H1 (cell line): ENCODE results near the gene AOPEP. TPM values are rescaled to one million over a fixed set of nuclear protein-coding genes. Genes with fewer than 3 reads are reported as not detected.

Source experiments
- CTCF ChIA-PET: fragments of 300-600 bp; sonication (Branson Sonifier 250); formaldehyde crosslinking; loops from one replicate; lab custom pipeline; 2021; ENCODE audit not compliant: partially characterized antibody; lab: Charles Lee
- POLR2A ChIA-PET: fragments of 300-600 bp; sonication (Branson Sonifier 250); formaldehyde crosslinking; loops from one replicate; lab custom pipeline; 2021; ENCODE audit warnings: inconsistent platforms; ENCODE audit not compliant: partially characterized antibody; lab: Charles Lee
- DNase-seq, 2 experiments: peaks; one replicate each; pipeline versions ENCODE4 v3.0.0 to v3.0.0-alpha.2; 2010 to 2022; ENCODE audit warnings: low spot score in 2 of 2, low read depth in 1 of 2, mixed read lengths in 1 of 2
- FAIRE-seq: peaks from 2 replicates; lab custom pipeline; 2011; peaks lifted over from hg19 to GRCh38; lab: Jason Lieb, UNC
- H2AFZ ChIP-seq: 2 replicates; pipeline ENCODE4 v1.8.1; 2012; ENCODE audit warnings: low read length, inconsistent platforms
- H2AK5ac ChIP-seq: 2 replicates; pipeline ENCODE4 v1.6.1; 2013; ENCODE audit warnings: low read depth, low read length
- H2BK120ac ChIP-seq: replicated peaks from 2 replicates; pipeline ENCODE3; 2013; ENCODE audit warnings: low read depth, low read length, inconsistent platforms
- H2BK12ac ChIP-seq: 2 replicates; pipeline ENCODE4 v1.6.1; 2013; ENCODE audit warnings: low read depth, low read length
- H2BK15ac ChIP-seq: 2 replicates; pipeline ENCODE4 v1.6.1; 2013; ENCODE audit warnings: low read length
- H2BK20ac ChIP-seq: 2 replicates; pipeline ENCODE4 v1.6.1; 2013; ENCODE audit warnings: low read length
- H2BK5ac ChIP-seq: 2 replicates; pipeline ENCODE4 v1.6.1; 2013; ENCODE audit warnings: low read depth, low read length
- H3K14ac ChIP-seq: 2 replicates; pipeline ENCODE4 v1.6.1; 2013; ENCODE audit warnings: inconsistent platforms; ENCODE audit not compliant: insufficient read length
- H3K18ac ChIP-seq: 2 replicates; pipeline ENCODE4 v1.6.1; 2013; ENCODE audit warnings: low read length; ENCODE audit errors: extremely low read depth
- H3K23ac ChIP-seq: 2 replicates; pipeline ENCODE4 v1.6.1; 2013; ENCODE audit warnings: inconsistent platforms; ENCODE audit not compliant: insufficient read length
- H3K23me2 ChIP-seq: 2 replicates; pipeline ENCODE4 v1.6.1; 2013; ENCODE audit warnings: low read depth, low read length
- H3K27ac ChIP-seq: 2 replicates; pipeline ENCODE4 v1.6.1; 2011; ENCODE audit warnings: low read depth, low read length, inconsistent platforms
- H3K27me3 ChIP-seq, 4 experiments: replicated peaks in 1 of 4; 1 replicate in 1 of 4; 2 replicates in 3 of 4; pipeline versions ENCODE4 v1.6.1 to v1.8.1; 2011 to 2013; ENCODE audit warnings: low read length in 3 of 4, mild to moderate bottlenecking in 3 of 4, inconsistent platforms in 2 of 4, mixed read lengths in 2 of 4, moderate library complexity in 1 of 4; ENCODE audit not compliant: control insufficient read depth in 3 of 4, insufficient read depth in 3 of 4; ENCODE audit errors: extremely low read depth in 1 of 4
- H3K36me3 ChIP-seq, 4 experiments: 2 replicates each; pipeline versions ENCODE4 v1.6.1 to v1.8.1; 2011 to 2013; ENCODE audit warnings: mild to moderate bottlenecking in 4 of 4, low read length in 3 of 4, moderate library complexity in 2 of 4, control low read depth in 1 of 4, inconsistent platforms in 1 of 4; ENCODE audit not compliant: insufficient read depth in 4 of 4, control insufficient read depth in 2 of 4
- H3K4ac ChIP-seq: replicated peaks from 2 replicates; pipeline ENCODE3; 2013; ENCODE audit warnings: low read length, low read depth, mixed read lengths, inconsistent platforms; ENCODE audit not compliant: insufficient read length
- H3K4me1 ChIP-seq, 4 experiments: replicated peaks in 1 of 4; 1 replicate in 1 of 4; 2 replicates in 3 of 4; pipeline versions ENCODE4 v1.6.1 to v1.8.1; 2011 to 2013; ENCODE audit warnings: low read length in 3 of 4, inconsistent platforms in 2 of 4, mixed read lengths in 1 of 4; ENCODE audit not compliant: insufficient read depth in 4 of 4, control insufficient read depth in 3 of 4
- H3K4me2 ChIP-seq, 2 experiments: 2 replicates each; pipeline versions ENCODE4 v1.6.1 to v1.8.1; 2011 to 2013; ENCODE audit warnings: low read depth in 2 of 2, low read length in 2 of 2, control low read depth in 1 of 2, inconsistent platforms in 1 of 2, mild to moderate bottlenecking in 1 of 2; ENCODE audit not compliant: insufficient read depth in 1 of 2
- H3K4me3 ChIP-seq, 4 experiments: fragments of 200-600, 300-600 bp in 1 of 4; sonication (generic), shearing (Covaris generic), sonication (Bioruptor Twin) in 1 of 4; 2 replicates each; pipeline versions ENCODE4 v1.5.1 to v1.8.1; 2011 to 2016; ENCODE audit warnings: low read length in 4 of 4, low read depth in 3 of 4, control low read depth in 2 of 4, inconsistent platforms in 2 of 4, mild to moderate bottlenecking in 2 of 4, mixed read lengths in 1 of 4, moderate library complexity in 1 of 4; ENCODE audit not compliant: insufficient read depth in 2 of 4; ENCODE audit errors: extremely low read depth in 1 of 4
- H3K56ac ChIP-seq: replicated peaks from 2 replicates; pipeline ENCODE3; 2013; ENCODE audit warnings: low read depth, mild to moderate bottlenecking, mixed read lengths, low read length, inconsistent platforms; ENCODE audit not compliant: insufficient read length
- H3K79me1 ChIP-seq: 2 replicates; pipeline ENCODE4 v1.6.1; 2013; ENCODE audit warnings: low read depth, low read length, control low read depth
- H3K79me2 ChIP-seq, 2 experiments: 2 replicates each; pipeline versions ENCODE4 v1.6.1 to v1.8.1; 2012 to 2013; ENCODE audit warnings: low read length in 2 of 2, mild to moderate bottlenecking in 2 of 2, inconsistent platforms in 1 of 2; ENCODE audit not compliant: insufficient read depth in 2 of 2, control insufficient read depth in 1 of 2
- H3K9ac ChIP-seq, 4 experiments: replicated peaks in 1 of 4; 1 replicate in 1 of 4; 2 replicates in 3 of 4; pipeline versions ENCODE4 v1.6.1 to v1.8.1; 2011 to 2013; ENCODE audit warnings: low read depth in 3 of 4, low read length in 3 of 4, control low read depth in 2 of 4, mild to moderate bottlenecking in 2 of 4, moderate library complexity in 2 of 4, inconsistent platforms in 1 of 4; ENCODE audit errors: extremely low read depth in 1 of 4
- H3K9me3 ChIP-seq, 2 experiments: 2 replicates each; pipeline versions ENCODE4 v1.6.1 to v1.8.1; 2012 to 2013; ENCODE audit warnings: mild to moderate bottlenecking in 2 of 2, moderate library complexity in 2 of 2, control low read depth in 1 of 2, inconsistent platforms in 1 of 2, low read depth in 1 of 2, low read length in 1 of 2, mixed read lengths in 1 of 2; ENCODE audit not compliant: insufficient read depth in 2 of 2
- H4K20me1 ChIP-seq, 2 experiments: replicated peaks in 1 of 2; 2 replicates each; pipeline versions ENCODE3 to v1.8.1; 2011 to 2013; ENCODE audit warnings: inconsistent platforms in 2 of 2, low read length in 2 of 2, mild to moderate bottlenecking in 1 of 2; ENCODE audit not compliant: insufficient read depth in 2 of 2, control insufficient read depth in 1 of 2
- H4K5ac ChIP-seq: 2 replicates; pipeline ENCODE4 v1.6.1; 2013; ENCODE audit warnings: low read length, low read depth, mixed read lengths, inconsistent platforms; ENCODE audit not compliant: insufficient read length
- H4K8ac ChIP-seq: 2 replicates; pipeline ENCODE4 v1.8.0; 2013; ENCODE audit warnings: mild to moderate bottlenecking, moderate library complexity, low read length, inconsistent platforms; ENCODE audit not compliant: insufficient read depth; ENCODE audit errors: extremely low read depth
- H4K91ac ChIP-seq: replicated peaks from 2 replicates; pipeline ENCODE3; 2013; ENCODE audit warnings: low read length, mixed read lengths, inconsistent platforms; ENCODE audit not compliant: insufficient read length
- CHD1 ChIP-seq: IDR thresholded peaks from 2 replicates; pipeline ENCODE4 v1.6.1; 2012; ENCODE audit warnings: low read depth, low read length, improper control_type of control experiment
- GABPA ChIP-seq: IDR thresholded peaks from 2 replicates; pipeline ENCODE4 v1.6.1; 2011; ENCODE audit warnings: mild to moderate bottlenecking, low read length, moderate library complexity, borderline replicate concordance; ENCODE audit not compliant: insufficient read depth
- KDM4A ChIP-seq: IDR thresholded peaks from one replicate; pipeline ENCODE4 v1.7.1; 2012; ENCODE audit warnings: low read depth, mild to moderate bottlenecking, moderate library complexity, low read length, inconsistent platforms; ENCODE audit not compliant: severe bottlenecking
- MAFK ChIP-seq: IDR thresholded peaks from 2 replicates; pipeline ENCODE4 v1.6.1; 2012; ENCODE audit warnings: low read depth, mild to moderate bottlenecking, improper control_type of control experiment, low read length
- PHF8 ChIP-seq: fragments of 200-600 bp; sonication (generic); conservative IDR thresholded peaks from 2 replicates; pipeline ENCODE4 v1.7.1; 2012; ENCODE audit warnings: low read depth, mild to moderate bottlenecking, inconsistent platforms, low read length, moderate library complexity
- RXRA ChIP-seq: IDR thresholded peaks from 2 replicates; pipeline ENCODE4 v1.6.1; 2011; ENCODE audit warnings: low read depth, mild to moderate bottlenecking, low read length, moderate library complexity; ENCODE audit not compliant: insufficient read depth
- SP4 ChIP-seq: IDR thresholded peaks from 2 replicates; pipeline ENCODE4 v1.6.1; 2012; ENCODE audit warnings: low read length, inconsistent platforms
- ZNF274 ChIP-seq: IDR thresholded peaks from 2 replicates; pipeline ENCODE4 v1.7.0; 2012; ENCODE audit warnings: low read length, borderline replicate concordance; ENCODE audit errors: extremely low read depth
- WGBS, 2 experiments: shearing (Covaris generic) in 1 of 2; methylation state at CpG; one replicate each; pipeline versions ENCODE4 v1.1.6 to v1.1.7; 2013 to 2015; ENCODE audit warnings: low lambda C conversion rate in 2 of 2, mixed read lengths in 2 of 2, inconsistent platforms in 1 of 2, low coverage in 1 of 2, missing lambda C conversion rate in 1 of 2; ENCODE audit not compliant: insufficient replicate concordance in 2 of 2, insufficient coverage in 1 of 2, insufficient read length in 1 of 2; ENCODE audit errors: extremely low coverage in 1 of 2, missing lambda C conversion rate in 1 of 2; 5-methylcytosine and 5-hydroxymethylcytosine counted together
- polyA plus RNA-seq, 7 experiments: library from polyadenylated mRNA; depleted of rRNA in 3 of 7; stranded (reverse) in 5 of 7; unstranded in 2 of 7; fragments of >200 nt in 5 of 7; fragments of 200-250 nt in 2 of 7; gene quantifications; 1 replicate in 5 of 7; 2 replicates in 1 of 7; 4 replicates in 1 of 7; pipeline versions ENCODE4 v1.2.1 to v1.2.3, GENCODE V29; 2011 to 2013; ENCODE audit warnings: missing spikeins in 2 of 7, mixed read lengths in 2 of 7
- total RNA-seq: library from RNA; stranded (reverse); fragmentation: NEBNext Ultra II Directional; extraction: Animal tissue kit (Norgen Biotek cat#: 25700); gene quantifications from 2 replicates; pipeline ENCODE4 v1.2.1, GENCODE V29; 2021

The AOPEP gene
- total and polyA plus RNA-seq, 2 of the 8 experiments (the other 6 are each of a cell fraction or from before 2014, with no cell fraction given), result 6.1 to 14.3 TPM

DNA sequence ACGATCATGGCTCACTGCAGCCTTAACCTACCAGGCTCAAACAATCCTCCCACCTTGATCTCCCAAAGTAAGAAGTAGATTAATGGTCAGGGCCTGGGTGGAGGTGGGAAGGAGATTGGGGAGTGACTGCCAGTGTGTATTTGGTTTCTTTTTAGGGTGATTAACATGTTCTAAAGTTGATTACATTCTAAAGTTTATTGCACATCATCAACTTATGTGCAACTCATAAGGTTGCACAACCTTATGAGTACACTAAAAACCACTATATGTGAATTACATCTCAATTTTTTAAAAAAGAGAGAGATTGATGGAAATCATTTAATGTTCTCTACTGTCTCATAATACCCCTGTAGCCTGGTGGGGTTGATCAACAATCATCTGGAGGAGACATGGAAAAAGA, 218.1 kb downstream of the AOPEP start:
- H4K8ac ChIP-seq, result no peak overlapping the region; the same call in 1 of the 2 replicates
- H3K23ac ChIP-seq, result no peak overlapping the region
- no peak overlapping the region for H2AK5ac ChIP-seq
- H3K4me1 ChIP-seq, result peaks cover 3 to 17% (median 9%) of the 10 kb centered on the region in 4 experiments; a peak in 5 of 7 replicates
- H2BK120ac ChIP-seq, result no peak overlapping the region
- POLR2A ChIA-PET, result no interaction called here
- H3K36me3 ChIP-seq, result no peaks in the 10 kb centered on the region
- no peaks in the 10 kb centered on the region for H3K9me3 ChIP-seq
- H3K9ac ChIP-seq, result no peak overlapping the region
- no peak overlapping the region for H3K14ac ChIP-seq
- no peak overlapping the region for H3K56ac ChIP-seq
- no peak for FAIRE-seq
- H4K20me1 ChIP-seq, result no peaks in the 10 kb centered on the region
- no peaks in the 10 kb centered on the region; the same call in 1 of the 2 replicates for H3K79me1 ChIP-seq
- no peak for DNase-seq
- no peak overlapping the region for H4K5ac ChIP-seq
- no peak overlapping the region for H3K4me3 ChIP-seq
- H2BK5ac ChIP-seq, result no peak overlapping the region
- H2BK15ac ChIP-seq, result no peak overlapping the region
- H3K4ac ChIP-seq, result no peak overlapping the region
- CTCF ChIA-PET, result no interaction called here
- H2BK20ac ChIP-seq, result no peak overlapping the region
- 100% methylated on average over 1 of the region's 1 CpG; no CpG with 5 or more reads in 1 of the 2 experiments for WGBS, 2 experiments
- no peak overlapping the region for H2BK12ac ChIP-seq
- no peaks in the 10 kb centered on the region for H3K23me2 ChIP-seq
- no peak for TF ChIP-seq ZNF274
- TF ChIP-seq RXRA, result no peak
- no peak for TF ChIP-seq CHD1
- no peak for TF ChIP-seq SP4
- no peak for TF ChIP-seq PHF8
- TF ChIP-seq GABPA, result no peak
- no peak for TF ChIP-seq MAFK
- no peak for TF ChIP-seq KDM4A
- TF ChIP-seq, all 59 proteins: peak for 0
- Histone ChIP-seq H3K27me3 (no peaks in the 10 kb centered on the region), H3K27ac (no peak overlapping the region), H3K79me2 (no peaks in the 10 kb centered on the region), H2AFZ (no peak overlapping the region), H3K4me2 (no peak overlapping the region), H3K18ac (no peak overlapping the region), H4K91ac (no peak overlapping the region)
